ENCODE results near the gene CKS1B.

DNA sequence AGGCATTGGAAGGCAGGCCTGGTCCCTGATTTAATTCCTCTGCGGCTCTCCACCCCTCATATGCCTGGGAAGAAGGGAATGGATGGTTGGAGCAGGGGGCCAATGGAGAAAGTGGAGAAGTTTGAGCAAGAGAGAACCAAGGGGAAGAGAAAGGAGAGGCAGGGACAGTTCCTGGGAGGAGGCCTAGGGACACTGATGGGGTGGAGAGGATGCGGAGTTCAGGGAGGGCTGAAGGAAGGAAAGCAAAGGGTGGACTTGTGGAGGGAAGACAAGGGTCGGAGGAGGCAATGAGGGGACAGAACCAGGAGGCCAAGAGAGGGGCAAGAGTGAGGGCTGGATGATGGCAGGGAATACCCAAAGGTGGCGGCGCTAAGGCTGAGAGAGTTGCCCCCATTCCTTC lies 35.3 kb downstream of the CKS1B start:
- TF ChIP-seq, protein P1, sequence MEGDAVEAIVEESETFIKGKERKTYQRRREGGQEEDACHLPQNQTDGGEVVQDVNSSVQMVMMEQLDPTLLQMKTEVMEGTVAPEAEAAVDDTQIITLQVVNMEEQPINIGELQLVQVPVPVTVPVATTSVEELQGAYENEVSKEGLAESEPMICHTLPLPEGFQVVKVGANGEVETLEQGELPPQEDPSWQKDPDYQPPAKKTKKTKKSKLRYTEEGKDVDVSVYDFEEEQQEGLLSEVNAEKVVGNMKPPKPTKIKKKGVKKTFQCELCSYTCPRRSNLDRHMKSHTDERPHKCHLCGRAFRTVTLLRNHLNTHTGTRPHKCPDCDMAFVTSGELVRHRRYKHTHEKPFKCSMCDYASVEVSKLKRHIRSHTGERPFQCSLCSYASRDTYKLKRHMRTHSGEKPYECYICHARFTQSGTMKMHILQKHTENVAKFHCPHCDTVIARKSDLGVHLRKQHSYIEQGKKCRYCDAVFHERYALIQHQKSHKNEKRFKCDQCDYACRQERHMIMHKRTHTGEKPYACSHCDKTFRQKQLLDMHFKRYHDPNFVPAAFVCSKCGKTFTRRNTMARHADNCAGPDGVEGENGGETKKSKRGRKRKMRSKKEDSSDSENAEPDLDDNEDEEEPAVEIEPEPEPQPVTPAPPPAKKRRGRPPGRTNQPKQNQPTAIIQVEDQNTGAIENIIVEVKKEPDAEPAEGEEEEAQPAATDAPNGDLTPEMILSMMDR (IDR thresholded peaks at IDR 0.05) = no peak
- TF ChIP-seq NR3C1 (CRISPR knock-in tag; conservative IDR thresholded peaks at IDR 0.05; ENCODE audit: low read depth) = no peak
- TF ChIP-seq, protein P2, sequence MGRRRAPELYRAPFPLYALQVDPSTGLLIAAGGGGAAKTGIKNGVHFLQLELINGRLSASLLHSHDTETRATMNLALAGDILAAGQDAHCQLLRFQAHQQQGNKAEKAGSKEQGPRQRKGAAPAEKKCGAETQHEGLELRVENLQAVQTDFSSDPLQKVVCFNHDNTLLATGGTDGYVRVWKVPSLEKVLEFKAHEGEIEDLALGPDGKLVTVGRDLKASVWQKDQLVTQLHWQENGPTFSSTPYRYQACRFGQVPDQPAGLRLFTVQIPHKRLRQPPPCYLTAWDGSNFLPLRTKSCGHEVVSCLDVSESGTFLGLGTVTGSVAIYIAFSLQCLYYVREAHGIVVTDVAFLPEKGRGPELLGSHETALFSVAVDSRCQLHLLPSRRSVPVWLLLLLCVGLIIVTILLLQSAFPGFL (CRISPR knock-in tag; IDR thresholded peaks at IDR 0.05; ENCODE audit: borderline replicate concordance) = no peak
